H1 (cell line): ENCODE measurements around the gene DDI1.

ENCODE experiments used
- CEBPB ChIP-seq: IDR thresholded peaks from 2 replicates; pipeline ENCODE4 v1.6.1; 2012; ENCODE audit warnings: low read depth, low read length
- RAD21 ChIP-seq, 2 experiments: IDR thresholded peaks in 1 of 2; conservative IDR thresholded peaks in 1 of 2; 2 replicates each; pipeline ENCODE4 v1.6.1; 2011; ENCODE audit warnings: low read depth in 2 of 2, low read length in 2 of 2, improper control_type of control experiment in 1 of 2, inconsistent platforms in 1 of 2, mild to moderate bottlenecking in 1 of 2, moderate library complexity in 1 of 2
- TEAD4 ChIP-seq: IDR thresholded peaks from 2 replicates; pipeline ENCODE4 v1.6.1; 2012; ENCODE audit warnings: low read depth, low read length, inconsistent platforms, mixed read lengths

DNA sequence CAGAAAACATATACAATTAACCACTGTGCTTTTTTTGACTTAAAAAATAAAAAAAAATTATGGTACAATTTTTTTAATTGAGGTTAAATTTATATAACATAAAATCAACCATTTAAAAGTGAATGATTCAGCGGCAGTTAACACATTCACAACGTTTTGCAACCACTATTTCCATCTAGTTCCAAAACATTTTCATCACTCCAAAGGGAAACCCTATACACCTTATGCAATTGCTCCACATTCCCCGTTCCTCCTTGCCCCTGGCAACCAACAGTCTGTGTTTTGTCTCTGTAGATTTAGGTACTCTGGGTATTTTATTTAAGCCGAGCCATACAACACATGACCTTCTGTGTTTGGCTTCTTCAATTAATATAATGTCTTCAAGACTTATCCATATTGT is 15.3 kb downstream of the DDI1 start:
- TF ChIP-seq CEBPB (no peak), RAD21 (IDR thresholded peaks at IDR 0.05 in 1 of 2, conservative IDR thresholded peaks at IDR 0.05 in 1 of 2; ENCODE audit: low read depth in 2 of 2, low read length in 2 of 2) (no peak), TEAD4 (no peak)
